ENCODE results near the gene PCK1.

The PCK1 gene

GRCh38 chr20:57576617-57577550 lies 16.0 kb downstream of the PCK1 start:
- no peak for DNase-seq (ENCODE audit: low spot score)

- no peak for DNase-seq (ENCODE audit: low spot score)
Observed at GRCh38 chr20:57577679-57578475, 17.0 kb downstream of the PCK1 start.

- no peak for DNase-seq (ENCODE audit: low spot score)
Observed at GRCh38 chr20:57578476-57579165, 17.7 kb downstream of the PCK1 start.

- DNase-seq (ENCODE audit: low spot score) = no peak
Observed at GRCh38 chr20:57579331-57579897, 18.5 kb downstream of the PCK1 start.

- no peak for DNase-seq (ENCODE audit: low spot score)
Observed at GRCh38 chr20:57579898-57580447, 19.1 kb downstream of the PCK1 start.

- DNase-seq (ENCODE audit: low spot score) = no peak
Observed at GRCh38 chr20:57580478-57581201, 19.7 kb downstream of the PCK1 start.

- DNase-seq (ENCODE audit: low spot score) = no peak
Observed at GRCh38 chr20:57581202-57582028, 20.5 kb downstream of the PCK1 start.

GRCh38 chr20:57582029-57582378 lies 21.1 kb downstream of the PCK1 start:
- no peak for DNase-seq (ENCODE audit: low spot score)

GRCh38 chr20:57582432-57583288 lies 21.8 kb downstream of the PCK1 start:
- DNase-seq (ENCODE audit: low spot score) = no peak

GRCh38 chr20:57583289-57584257 lies 22.7 kb downstream of the PCK1 start:
- no peak for DNase-seq (ENCODE audit: low spot score)

GRCh38 chr20:57584768-57585461 lies 24.0 kb downstream of the PCK1 start:
- no peak for DNase-seq (ENCODE audit: low spot score)

GRCh38 chr20:57585466-57586213 lies 24.7 kb downstream of the PCK1 start:
- DNase-seq (ENCODE audit: low spot score) = no peak

- no peak for DNase-seq (ENCODE audit: low spot score)
Observed at GRCh38 chr20:57586370-57586793, 25.5 kb downstream of the PCK1 start.

GRCh38 chr20:57586943-57587277 lies 26.0 kb downstream of the PCK1 start:
- no peak for DNase-seq (ENCODE audit: low spot score)

GRCh38 chr20:57587278-57587988 lies 26.5 kb downstream of the PCK1 start:
- DNase-seq (ENCODE audit: low spot score) = no peak

- no peak for DNase-seq (ENCODE audit: low spot score)
Observed at GRCh38 chr20:57587989-57588377, 27.1 kb downstream of the PCK1 start.
